Measurements from ENCODE around the gene IL9R.
"Not testable (repeated sequence)": the region's sequence is repeated elsewhere in the genome, so short reads cannot be mapped to it uniquely, and the experiment has no call there.

IL9R gene

DNA sequence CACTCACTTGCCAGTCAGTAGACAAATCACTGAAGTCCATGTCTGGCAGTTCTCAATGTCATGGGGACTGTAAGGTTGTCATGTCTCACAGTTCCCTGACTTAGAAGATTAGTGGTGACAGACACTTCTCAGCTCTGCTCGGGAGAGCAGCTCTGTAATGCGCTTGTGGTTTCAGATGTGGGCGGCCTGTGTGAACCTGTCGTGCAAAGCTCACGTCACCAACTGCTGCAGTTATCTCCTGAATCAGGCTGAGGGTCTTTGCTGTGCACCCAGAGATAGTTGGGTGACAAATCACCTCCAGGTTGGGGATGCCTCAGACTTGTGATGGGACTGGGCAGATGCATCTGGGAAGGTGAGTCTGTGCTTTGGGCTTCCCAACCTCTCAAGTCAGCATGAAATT lies at the start of gene IL9R:
Gene IL9R (plus strand): TSS at position 261 of the 400 bp plus-strand sequence. CDS start 64 bp downstream, at position 325.
- DNase-seq (ENCODE audit: low read depth in 2 of 2) = peak in 1 of 2 donors; percentile 6

DNA sequence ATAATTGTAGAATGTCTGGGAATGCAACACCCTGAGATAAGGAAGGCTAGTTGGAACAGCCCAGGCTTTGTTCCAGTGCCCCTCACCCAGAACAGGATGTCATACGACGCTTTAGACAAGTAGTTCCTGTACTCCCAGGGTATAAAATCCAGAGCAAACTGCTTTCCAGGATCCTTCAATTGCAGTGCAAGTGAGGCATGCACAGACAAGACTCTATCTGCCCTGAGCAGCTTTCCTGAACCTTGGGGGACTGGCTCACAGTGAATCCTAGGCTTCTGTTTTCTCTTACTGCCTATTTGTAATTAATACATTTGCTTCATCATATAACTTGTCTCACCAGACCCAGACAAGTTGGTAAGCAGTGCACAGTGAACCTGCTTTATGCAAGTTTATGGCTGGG lies 48.4 kb upstream of the IL9R start:
- DNase-seq (ENCODE audit: low read depth in 2 of 2) = no peak

DNA sequence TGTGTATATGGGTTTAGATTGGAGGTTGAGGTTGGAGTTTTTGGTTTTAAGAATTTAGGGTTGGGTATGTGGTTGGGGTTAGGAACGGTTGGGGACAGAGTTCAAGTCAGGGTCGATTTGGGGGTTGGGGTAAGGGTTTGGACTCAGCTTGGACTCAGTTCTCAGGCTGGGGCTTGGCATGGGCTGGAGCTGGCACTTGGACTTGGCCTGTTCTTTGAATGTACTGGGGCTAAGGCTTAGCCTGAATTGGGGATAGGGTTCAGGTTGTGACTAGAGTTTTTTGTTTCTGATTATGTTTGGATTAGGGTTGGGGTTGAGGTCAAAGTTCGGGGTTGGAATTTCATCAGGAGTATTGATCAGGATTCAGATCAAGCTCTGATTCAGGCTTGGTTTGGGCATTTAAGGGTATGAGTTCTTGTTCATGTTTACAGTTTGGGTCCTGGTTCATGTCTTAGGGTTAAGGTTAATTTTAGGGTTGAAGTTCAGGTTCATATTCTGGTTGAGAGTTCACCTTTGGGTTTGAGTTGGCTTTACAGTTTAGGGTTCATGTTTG lies 46.2 kb upstream of the IL9R start:
- no peak for DNase-seq (ENCODE audit: low read depth in 2 of 2)

DNA sequence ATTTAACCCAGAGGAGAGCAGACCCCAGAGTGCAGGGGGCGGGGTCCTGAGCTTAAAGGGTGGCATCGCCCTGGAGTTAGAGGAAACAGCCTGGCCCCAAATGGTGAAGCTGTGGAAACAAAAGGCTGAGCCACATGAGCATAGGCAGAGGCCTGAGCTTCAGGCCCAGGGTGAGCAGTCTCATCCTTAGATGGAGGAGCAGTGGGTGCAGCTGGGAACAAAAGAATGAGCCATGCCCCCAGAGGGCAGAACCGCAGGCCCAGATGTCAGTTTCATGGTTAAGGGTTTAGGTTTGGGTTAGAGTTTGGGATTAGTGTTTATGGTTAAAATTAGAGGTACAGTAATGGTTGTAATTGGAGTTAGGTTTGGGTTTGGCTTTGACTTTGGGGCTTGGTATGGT lies 44.4 kb upstream of the IL9R start:
- no peak for DNase-seq (ENCODE audit: low read depth in 2 of 2)

- no peak for DNase-seq (ENCODE audit: low read depth in 2 of 2)
Measured at GRCh38 chrX:155954793-155955192, 42.7 kb upstream of the IL9R start.

- DNase-seq (ENCODE audit: low read depth in 2 of 2) = no peak
Measured at GRCh38 chrX:155956099-155956498, 41.4 kb upstream of the IL9R start.

- DNase-seq (ENCODE audit: low read depth in 2 of 2) = no peak
Measured at GRCh38 chrX:155956649-155957048, 40.8 kb upstream of the IL9R start.

- no peak for DNase-seq (ENCODE audit: low read depth in 2 of 2)
Measured at GRCh38 chrX:155957843-155958242, 39.7 kb upstream of the IL9R start.

- DNase-seq (ENCODE audit: low read depth in 2 of 2) = no peak
Measured at GRCh38 chrX:155959018-155959587, 38.4 kb upstream of the IL9R start.

DNA sequence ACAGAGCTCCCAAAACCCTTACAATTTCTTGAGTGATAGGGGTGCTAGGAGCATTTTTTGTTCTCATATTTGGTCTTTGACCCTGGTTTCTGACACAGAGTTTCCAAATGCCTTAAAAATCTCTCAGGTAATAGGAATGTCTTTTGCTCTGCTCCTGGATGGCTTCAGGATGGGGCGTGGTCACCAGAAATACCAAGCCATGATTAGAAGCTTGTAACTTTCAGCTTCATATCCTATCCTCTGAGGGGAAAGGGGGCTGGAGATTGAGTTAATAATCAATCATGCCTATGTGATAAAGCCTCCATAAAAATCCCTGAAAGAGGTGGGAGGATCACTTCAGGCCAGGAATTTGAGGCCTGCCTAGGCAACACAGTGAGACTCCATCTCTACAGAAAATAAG lies 34.6 kb upstream of the IL9R start:
- DNase-seq (ENCODE audit: low read depth in 2 of 2) = no peak

GRCh38 chrX:155966876-155967275 lies 30.6 kb upstream of the IL9R start:
- peak in 1 of 2 donors; percentile 3 for DNase-seq (ENCODE audit: low read depth in 2 of 2)

DNA sequence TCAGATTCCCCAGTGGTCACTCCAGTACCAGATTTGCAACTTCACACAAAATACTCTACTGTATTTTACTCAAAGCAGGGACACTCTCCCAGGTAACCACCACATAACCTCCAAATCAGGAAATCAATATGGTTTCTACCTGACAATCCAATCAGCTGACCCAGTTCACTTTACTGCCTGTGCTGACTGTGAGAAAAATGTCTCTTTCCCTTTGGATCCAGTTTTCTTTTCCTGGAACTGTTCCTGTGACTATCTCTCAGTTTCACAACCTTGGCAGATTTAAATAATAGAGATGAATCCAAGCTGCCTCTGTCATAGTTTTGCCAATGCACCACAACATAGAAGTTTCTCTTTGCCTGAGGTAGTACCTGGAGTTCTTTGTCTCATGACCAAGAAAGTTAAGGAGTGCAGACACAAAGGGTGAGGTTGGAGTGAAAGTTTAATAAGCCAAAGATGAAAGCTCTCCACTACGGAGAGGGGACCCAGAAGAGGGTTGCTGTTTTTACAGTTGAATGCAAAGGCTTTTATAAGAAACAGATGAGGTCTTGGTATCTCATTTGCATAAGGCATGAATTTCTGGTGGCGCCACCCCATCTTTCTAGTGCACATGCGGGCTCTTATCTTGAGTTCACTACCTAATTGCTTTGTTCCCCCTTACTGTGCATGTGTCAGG lies 29.7 kb upstream of the IL9R start:
- DNase-seq (ENCODE audit: low read depth in 2 of 2) = no peak

DNA sequence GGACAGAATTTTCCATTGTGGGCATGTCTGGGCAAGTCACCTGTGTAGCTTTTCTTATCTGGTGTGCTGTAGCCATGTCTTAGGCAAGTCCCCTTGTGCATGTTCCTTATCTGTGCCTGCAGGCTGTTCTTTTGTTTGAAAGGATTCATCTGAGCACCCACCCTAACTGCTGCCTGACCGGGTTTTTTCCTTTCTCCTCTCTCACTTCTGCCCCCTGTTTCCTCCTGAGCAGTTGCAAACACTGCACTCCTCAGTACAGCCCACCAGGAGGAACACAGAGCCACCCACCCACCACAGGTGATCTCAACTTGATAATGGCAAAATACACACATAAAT lies 29.2 kb upstream of the IL9R start:
- DNase-seq (ENCODE audit: low read depth in 2 of 2) = no peak

- DNase-seq (ENCODE audit: low read depth in 2 of 2) = no peak
Measured at GRCh38 chrX:155968791-155969190, 28.7 kb upstream of the IL9R start.

GRCh38 chrX:155971658-155972057 lies 25.8 kb upstream of the IL9R start:
- not testable (repeated sequence) for DNase-seq (ENCODE audit: low read depth in 2 of 2)

DNA sequence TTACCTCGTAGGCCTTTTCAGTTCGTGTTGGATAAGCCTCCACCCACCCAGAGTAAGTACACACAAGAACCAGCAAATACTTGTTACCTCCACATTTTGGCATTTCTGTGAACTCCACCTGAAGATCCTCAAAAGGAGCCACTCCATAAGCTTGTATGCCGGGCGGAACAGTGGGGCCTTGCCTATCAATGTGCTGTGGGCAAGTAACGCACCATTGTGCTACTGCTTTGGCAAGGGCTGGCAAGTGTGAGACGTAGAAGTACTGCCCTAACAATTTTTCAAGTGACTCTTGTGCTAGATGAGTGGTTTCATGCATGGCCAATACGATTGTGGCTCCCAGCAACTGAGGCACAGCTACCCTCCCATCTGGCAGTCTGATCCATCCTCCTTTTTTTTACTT lies 25.3 kb upstream of the IL9R start:
- DNase-seq (ENCODE audit: low read depth in 2 of 2) = not testable (repeated sequence)

- DNase-seq (ENCODE audit: low read depth in 2 of 2) = no peak
Measured at GRCh38 chrX:155983326-155983725, 14.2 kb upstream of the IL9R start.

DNA sequence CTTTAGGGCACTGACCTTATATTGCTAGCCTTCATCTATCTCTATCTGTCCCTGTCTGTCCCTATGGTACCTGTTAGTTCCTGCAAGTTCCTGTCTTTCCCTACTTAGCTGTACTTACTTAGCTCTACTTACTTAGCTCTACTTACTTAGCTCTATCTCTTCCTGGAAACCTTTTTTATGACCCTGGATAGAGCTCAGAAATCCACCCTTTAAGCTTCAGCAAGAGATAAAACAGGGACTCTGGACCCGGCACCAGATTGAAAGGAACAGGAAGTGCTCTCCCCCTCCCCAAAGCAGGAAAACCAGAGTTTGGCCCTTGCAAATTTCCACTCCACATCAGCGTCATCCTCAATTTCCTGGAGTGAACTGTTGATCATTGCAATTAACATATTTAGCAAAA lies 12.3 kb upstream of the IL9R start:
- DNase-seq (ENCODE audit: low read depth in 2 of 2) = no peak

- DNase-seq (ENCODE audit: low read depth in 2 of 2) = not testable (repeated sequence)
Measured at GRCh38 chrX:155986995-155987394, 10.5 kb upstream of the IL9R start.

DNA sequence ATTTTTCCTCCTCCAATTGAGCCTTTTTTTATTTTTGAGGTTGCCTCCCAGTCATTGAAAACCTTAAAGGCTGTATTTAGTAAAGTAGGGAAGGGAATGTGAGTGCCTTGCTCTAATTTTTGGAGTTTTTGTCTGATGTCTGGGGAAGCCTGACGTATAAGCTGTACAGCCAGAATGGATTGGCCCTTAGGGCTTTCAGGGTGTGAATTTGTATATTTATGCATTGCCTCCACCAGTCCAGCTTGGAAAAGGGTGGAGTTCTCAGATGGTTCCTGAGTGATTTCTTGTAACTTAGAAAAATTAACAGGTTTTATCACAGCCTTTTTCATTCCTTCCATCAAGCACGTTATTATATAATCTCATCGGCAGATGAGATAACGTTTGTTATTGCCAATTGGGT lies 8.6 kb upstream of the IL9R start:
- DNase-seq (ENCODE audit: low read depth in 2 of 2) = no peak

DNA sequence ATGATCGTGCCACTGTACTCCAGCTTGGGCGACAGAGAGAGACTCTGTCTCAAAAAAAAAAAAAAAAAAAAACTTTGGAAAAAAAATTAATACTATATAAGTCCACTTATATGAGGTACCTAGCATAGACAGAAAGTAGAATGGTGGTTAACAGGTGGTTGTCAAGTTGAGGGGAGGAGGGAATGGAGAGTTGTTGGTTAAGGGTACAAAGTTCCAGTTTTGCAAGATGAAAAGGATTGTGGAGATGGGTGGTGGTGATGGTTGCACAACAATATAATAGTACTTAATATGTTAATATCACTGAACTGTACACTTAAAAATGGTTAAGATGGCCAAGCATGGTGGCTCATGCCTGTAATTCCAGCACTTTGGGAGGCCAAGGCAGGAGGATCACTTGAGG lies 4.1 kb upstream of the IL9R start:
- no peak for DNase-seq (ENCODE audit: low read depth in 2 of 2)

GRCh38 chrX:155995321-155995875 lies 2.1 kb upstream of the IL9R start:
- DNase-seq (ENCODE audit: low read depth in 2 of 2) = no peak

- DNase-seq (ENCODE audit: low read depth in 2 of 2) = no peak
Measured at GRCh38 chrX:155998116-155998515, 620 bp downstream of the IL9R start.
